Panc1 (cell line): ENCODE data around the gene GRK3. TPM values are rescaled to one million over a fixed set of nuclear protein-coding genes. Genes with fewer than 3 reads are reported as not detected.
"Not testable (repeated sequence)": the region's sequence is repeated elsewhere in the genome, so short reads cannot be mapped to it uniquely, and the experiment has no call there.

Experiments used
- ATAC-seq: fragments of 200-7000 bp; cut with Tn5 transposase; 2 replicates; pipeline ENCODE4 v1.9.1; 2020; ENCODE audit warnings: mild to moderate bottlenecking, moderate library complexity
- BruUV-seq: library from RNA; stranded (reverse); fragments of 400-500 nt; replicated peaks from 2 replicates; lab custom pipeline; 2021; lab: Mats Ljungman, UMichigan
- CTCF ChIA-PET: fragments of 300-600 bp; sonication (Branson Sonifier 250); formaldehyde crosslinking; loops from one replicate; lab custom pipeline; 2022; ENCODE audit warnings: antibody characterized with exemption; lab: Charles Lee
- POLR2A ChIA-PET: fragments of 300-600 bp; sonication (Branson Sonifier 250); formaldehyde crosslinking; loops from one replicate; lab custom pipeline; 2022; ENCODE audit warnings: antibody characterized with exemption; lab: Charles Lee
- DNase-seq: peaks from one replicate; pipeline ENCODE4 v3.0.0-alpha.2; 2010; ENCODE audit warnings: low read depth, low spot score
- H3K27ac ChIP-seq: 2 replicates; pipeline ENCODE4 v1.5.1; 2011; ENCODE audit warnings: mild to moderate bottlenecking, low read length, inconsistent platforms
- H3K27me3 ChIP-seq: fragments of 200-500 bp; sonication (Bioruptor generic); 2 replicates; pipeline ENCODE4 v1.6.0; 2014; ENCODE audit warnings: low read length, inconsistent platforms; ENCODE audit not compliant: control insufficient read depth, insufficient read depth
- H3K36me3 ChIP-seq: fragments of 200-500 bp; sonication (Bioruptor generic); 2 replicates; pipeline ENCODE4 v1.5.1; 2014; ENCODE audit warnings: inconsistent platforms, mild to moderate bottlenecking, low read length, moderate library complexity; ENCODE audit not compliant: control insufficient read depth, insufficient read depth
- H3K4me1 ChIP-seq: 2 replicates; pipeline ENCODE4 v1.5.1; 2011; ENCODE audit warnings: inconsistent platforms, mild to moderate bottlenecking, low read length, moderate library complexity; ENCODE audit not compliant: control insufficient read depth, insufficient read depth
- H3K4me3 ChIP-seq, 2 experiments: 2 replicates each; pipeline ENCODE4 v1.5.1; 2011 to 2012; ENCODE audit warnings: low read depth in 2 of 2, low read length in 2 of 2, mild to moderate bottlenecking in 2 of 2, inconsistent platforms in 1 of 2, moderate library complexity in 1 of 2
- H3K9me3 ChIP-seq: fragments of 200-500 bp; sonication (Bioruptor generic); 2 replicates; pipeline ENCODE4 v1.5.1; 2014; ENCODE audit warnings: low read depth, mild to moderate bottlenecking, inconsistent platforms, low read length, moderate library complexity; ENCODE audit not compliant: control insufficient read depth, insufficient read depth
- CTCF ChIP-seq: fragments of 450-650 bp; IDR thresholded peaks from 2 replicates; pipeline ENCODE4 v1.5.1; 2017; ENCODE audit warnings: mild to moderate bottlenecking
- POLR2AphosphoS5 ChIP-seq: IDR thresholded peaks from 2 replicates; pipeline ENCODE4 v1.6.1; 2012; ENCODE audit warnings: mild to moderate bottlenecking, low read depth, low read length, moderate library complexity
- SIN3A ChIP-seq: IDR thresholded peaks from 2 replicates; pipeline ENCODE4 v1.6.1; 2012; ENCODE audit warnings: low read depth, mild to moderate bottlenecking, low read length, moderate library complexity, borderline replicate concordance; ENCODE audit not compliant: insufficient read depth
- TCF7L2 ChIP-seq: IDR thresholded peaks from 2 replicates; pipeline ENCODE4 v1.6.1; 2011; ENCODE audit warnings: mild to moderate bottlenecking, low read depth, low read length, inconsistent platforms
- in situ Hi-C: cut with HindIII; loops from 2 replicates; pipeline ENCODE4 v1.10.0; 2016; ENCODE audit warnings: low sequenced_read_pairs, low pct_unique_long_range_greater_than_20kb
- intact Hi-C: fragments of 100-400 bp; cut with micrococcal nuclease; formaldehyde crosslinking; loops from one replicate; pipeline ENCODE4 v1.10.0; 2022; ENCODE audit not compliant: unreplicated experiment
- total RNA-seq: library from RNA; stranded (reverse); gene quantifications from one replicate; pipeline ENCODE4 v1.2.1, GENCODE V29; 2021; ENCODE audit not compliant: unreplicated experiment
- TF ChIP-seq, protein P1 (sequence below), 2 experiments: IDR thresholded peaks; 2 replicates each; pipeline ENCODE4 v1.6.1; 2011 to 2012; ENCODE audit warnings: low read depth in 2 of 2, control low read depth in 1 of 2, low read length in 1 of 2, mild to moderate bottlenecking in 1 of 2, moderate library complexity in 1 of 2; ENCODE audit not compliant: insufficient read depth in 1 of 2

GRK3 gene
- total RNA-seq, 1 experiment from 2014 or later = 12.0 TPM

DNA sequence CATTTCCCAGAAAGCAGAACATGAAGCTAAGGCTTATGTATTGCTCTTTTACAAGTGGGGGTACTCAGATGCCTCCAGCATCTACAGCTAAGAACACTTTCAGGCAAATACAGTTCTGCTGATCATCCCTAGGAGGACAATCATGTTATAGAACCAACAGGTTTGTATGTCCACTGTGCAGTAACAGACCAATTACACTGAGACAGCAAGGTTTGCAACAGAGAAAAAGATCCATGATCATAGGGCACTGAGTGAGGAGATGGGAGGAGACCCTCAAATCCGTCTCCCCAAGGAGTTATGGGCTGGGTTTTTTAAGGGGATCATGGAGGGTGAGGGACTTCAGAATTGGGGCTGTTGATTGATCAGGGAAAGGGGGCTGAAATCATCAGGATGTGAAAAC lies 39.1 kb upstream of the GRK3 start:
- in situ Hi-C loops = no loop called here
- no peak for ATAC-seq

DNA sequence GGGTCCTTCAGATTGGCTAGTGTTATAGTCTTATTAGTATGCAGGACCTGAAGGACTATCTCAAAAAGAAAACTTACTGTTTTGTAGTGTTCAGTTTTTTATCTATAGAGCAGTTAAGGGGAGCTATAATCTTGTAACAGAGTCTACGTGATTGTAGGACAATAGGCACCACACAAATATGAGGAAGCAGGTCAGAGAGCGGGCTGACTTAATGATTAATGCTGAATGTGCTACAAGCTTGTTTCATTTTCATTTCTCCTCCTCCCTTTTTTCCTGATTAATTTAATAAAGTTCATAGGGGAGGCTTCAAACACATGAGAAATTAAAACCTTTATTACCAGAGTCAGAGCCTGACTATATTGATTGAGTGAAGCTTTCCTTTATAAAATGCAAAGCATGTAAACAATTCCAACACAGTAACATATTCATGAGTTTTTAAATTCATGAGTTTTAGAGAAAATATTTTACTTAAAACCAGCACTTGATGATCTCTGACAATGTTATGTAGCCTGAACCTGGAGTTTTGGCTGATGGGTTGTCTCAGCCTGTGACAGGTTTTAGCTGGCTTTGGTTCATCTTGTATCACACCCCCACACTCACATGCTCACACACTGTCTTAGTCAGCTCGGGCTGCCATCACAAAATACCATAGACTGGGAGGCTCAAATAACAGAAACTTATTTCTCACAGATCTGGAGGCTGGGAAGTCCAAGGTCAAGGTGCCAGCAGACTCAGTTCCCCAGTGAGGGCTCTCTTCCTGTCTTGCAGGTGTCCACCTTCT lies 38.5 kb upstream of the GRK3 start:
- CTCF ChIA-PET, ATAC-seq, H3K27ac ChIP-seq, H3K4me3 ChIP-seq, DNase-seq, H3K36me3 ChIP-seq, in situ Hi-C loops, H3K9me3 ChIP-seq, POLR2A ChIA-PET, BruUV-seq, intact Hi-C loops, H3K27me3 ChIP-seq, H3K4me1 ChIP-seq: not testable (repeated sequence)

More for the DNA sequence above, 39.1 kb upstream of the GRK3 start:
- no peak for DNase-seq
- POLR2A ChIA-PET = no interaction called here
- Histone ChIP-seq H3K4me3 (no peak overlapping the region), H3K4me1 (no peaks in the 10 kb centered on the region), H3K27ac (no peak overlapping the region), H3K27me3 (no peaks in the 10 kb centered on the region), H3K9me3 (no peaks in the 10 kb centered on the region), H3K36me3 (no peaks in the 10 kb centered on the region)
- no peak for TF ChIP-seq POLR2AphosphoS5
- no peak for TF ChIP-seq TCF7L2
- no peak for TF ChIP-seq CTCF
- no peak for TF ChIP-seq SIN3A
- TF ChIP-seq, protein P1, sequence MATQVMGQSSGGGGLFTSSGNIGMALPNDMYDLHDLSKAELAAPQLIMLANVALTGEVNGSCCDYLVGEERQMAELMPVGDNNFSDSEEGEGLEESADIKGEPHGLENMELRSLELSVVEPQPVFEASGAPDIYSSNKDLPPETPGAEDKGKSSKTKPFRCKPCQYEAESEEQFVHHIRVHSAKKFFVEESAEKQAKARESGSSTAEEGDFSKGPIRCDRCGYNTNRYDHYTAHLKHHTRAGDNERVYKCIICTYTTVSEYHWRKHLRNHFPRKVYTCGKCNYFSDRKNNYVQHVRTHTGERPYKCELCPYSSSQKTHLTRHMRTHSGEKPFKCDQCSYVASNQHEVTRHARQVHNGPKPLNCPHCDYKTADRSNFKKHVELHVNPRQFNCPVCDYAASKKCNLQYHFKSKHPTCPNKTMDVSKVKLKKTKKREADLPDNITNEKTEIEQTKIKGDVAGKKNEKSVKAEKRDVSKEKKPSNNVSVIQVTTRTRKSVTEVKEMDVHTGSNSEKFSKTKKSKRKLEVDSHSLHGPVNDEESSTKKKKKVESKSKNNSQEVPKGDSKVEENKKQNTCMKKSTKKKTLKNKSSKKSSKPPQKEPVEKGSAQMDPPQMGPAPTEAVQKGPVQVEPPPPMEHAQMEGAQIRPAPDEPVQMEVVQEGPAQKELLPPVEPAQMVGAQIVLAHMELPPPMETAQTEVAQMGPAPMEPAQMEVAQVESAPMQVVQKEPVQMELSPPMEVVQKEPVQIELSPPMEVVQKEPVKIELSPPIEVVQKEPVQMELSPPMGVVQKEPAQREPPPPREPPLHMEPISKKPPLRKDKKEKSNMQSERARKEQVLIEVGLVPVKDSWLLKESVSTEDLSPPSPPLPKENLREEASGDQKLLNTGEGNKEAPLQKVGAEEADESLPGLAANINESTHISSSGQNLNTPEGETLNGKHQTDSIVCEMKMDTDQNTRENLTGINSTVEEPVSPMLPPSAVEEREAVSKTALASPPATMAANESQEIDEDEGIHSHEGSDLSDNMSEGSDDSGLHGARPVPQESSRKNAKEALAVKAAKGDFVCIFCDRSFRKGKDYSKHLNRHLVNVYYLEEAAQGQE (IDR thresholded peaks at IDR 0.05; ENCODE audit: insufficient read depth in 1 of 2, low read depth in 2 of 2, low read length in 1 of 2) = no peak
- intact Hi-C loops = no loop called here
- BruUV-seq = no TSS peak
- CTCF ChIA-PET = no interaction called here

DNA sequence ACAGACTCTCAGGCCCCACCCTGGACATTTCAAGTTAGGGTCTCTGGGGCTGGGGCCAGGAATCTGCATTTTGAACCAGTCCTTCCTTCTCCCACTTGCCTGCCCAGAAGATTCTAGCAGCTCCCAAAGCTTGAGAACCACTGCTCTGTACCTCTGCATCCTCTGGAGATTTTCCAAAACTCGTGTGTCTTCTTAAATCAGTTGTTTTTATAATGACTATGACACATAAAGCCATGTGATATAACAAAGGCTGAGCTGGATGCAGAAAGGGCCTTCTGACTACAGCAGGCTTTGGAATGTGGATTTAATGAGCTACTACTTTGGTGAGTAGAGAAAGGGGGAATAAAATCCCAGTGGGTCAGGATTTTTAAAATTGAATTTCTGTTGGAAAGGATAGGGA lies 37.5 kb upstream of the GRK3 start:
- H3K4me1 ChIP-seq, in situ Hi-C loops, H3K27me3 ChIP-seq, H3K4me3 ChIP-seq, CTCF ChIA-PET, H3K27ac ChIP-seq, H3K36me3 ChIP-seq, DNase-seq, intact Hi-C loops, BruUV-seq, H3K9me3 ChIP-seq, ATAC-seq, POLR2A ChIA-PET: not testable (repeated sequence)

DNA sequence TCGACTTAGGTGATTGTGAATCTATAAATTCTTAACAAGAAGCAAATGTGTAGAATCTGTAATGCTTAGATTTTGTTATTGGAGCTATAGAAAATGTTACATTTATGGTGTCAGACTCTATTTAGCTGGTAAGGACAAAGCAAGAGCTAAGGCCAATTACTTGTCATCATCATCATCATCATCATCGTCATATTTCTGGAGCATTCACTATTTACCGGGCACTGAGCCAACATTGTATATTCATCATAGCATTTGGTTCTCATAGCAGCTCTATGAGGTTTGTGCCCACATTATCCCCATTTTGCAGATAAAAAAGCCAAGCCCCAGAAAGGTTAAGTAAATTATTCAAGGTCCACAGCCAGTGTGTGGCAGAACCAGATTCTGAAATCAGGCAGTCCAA lies 36.4 kb upstream of the GRK3 start:
- H3K27me3 ChIP-seq, POLR2A ChIA-PET, H3K27ac ChIP-seq, BruUV-seq, ATAC-seq, in situ Hi-C loops, H3K4me1 ChIP-seq, CTCF ChIA-PET, H3K9me3 ChIP-seq, intact Hi-C loops, DNase-seq, H3K4me3 ChIP-seq, H3K36me3 ChIP-seq: not testable (repeated sequence)

DNA sequence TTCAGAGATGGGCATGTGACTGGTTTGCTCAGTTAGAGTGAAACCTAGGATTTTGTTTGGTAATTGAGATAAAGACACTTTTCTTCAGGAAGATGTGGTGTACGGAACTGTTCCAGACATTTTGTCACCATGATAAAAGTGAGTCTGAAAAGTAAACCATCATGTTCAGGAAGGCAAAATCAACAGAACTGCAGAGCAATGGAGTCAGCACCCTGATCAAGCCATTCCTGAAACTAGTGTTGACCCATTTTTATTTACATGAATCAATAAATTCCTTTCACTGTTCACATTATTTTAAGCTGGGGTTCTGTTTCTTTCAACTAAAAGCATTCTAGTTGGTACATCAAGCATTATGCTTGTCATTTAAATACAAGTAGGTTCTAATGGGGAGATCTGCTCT lies 35.4 kb upstream of the GRK3 start:
- H3K4me3 ChIP-seq, BruUV-seq, in situ Hi-C loops, H3K27me3 ChIP-seq, CTCF ChIA-PET, ATAC-seq, intact Hi-C loops, H3K36me3 ChIP-seq, POLR2A ChIA-PET, H3K27ac ChIP-seq, DNase-seq, H3K4me1 ChIP-seq, H3K9me3 ChIP-seq: not testable (repeated sequence)
